ACC112 (cell line): Measurements from ENCODE around the gene SMIM8.

Source experiments
- H2AFZ ChIP-seq: fragments of 200-600 bp; sonication (generic); one replicate; pipeline ENCODE4 v1.6.0; 2017; ENCODE audit warnings: antibody characterized with exemption, low read length; ENCODE audit not compliant: unreplicated experiment
- H3K27ac ChIP-seq: fragments of 200-600 bp; sonication (generic); 2 replicates; pipeline ENCODE4 v1.5.1; 2014; ENCODE audit warnings: low read depth, mild to moderate bottlenecking, antibody characterized with exemption, low read length, moderate library complexity
- H3K27me3 ChIP-seq: fragments of 200-600 bp; sonication (generic); 2 replicates; pipeline ENCODE4 v1.6.1; 2014; ENCODE audit warnings: mild to moderate bottlenecking, antibody characterized with exemption, low read length, moderate library complexity, mixed read lengths; ENCODE audit not compliant: insufficient read depth
- H3K36me3 ChIP-seq: fragments of 200-600 bp; sonication (generic); 2 replicates; pipeline ENCODE4 v1.6.1; 2016; ENCODE audit warnings: mild to moderate bottlenecking, antibody characterized with exemption, low read length, moderate library complexity, mixed read lengths; ENCODE audit not compliant: insufficient read depth
- H3K4me1 ChIP-seq: fragments of 200-600 bp; sonication (generic); one replicate; pipeline ENCODE4 v1.6.1; 2016; ENCODE audit warnings: low read length, mixed read lengths; ENCODE audit not compliant: insufficient read depth, unreplicated experiment, control insufficient read depth
- H3K4me3 ChIP-seq: fragments of 200-600 bp; sonication (generic); 2 replicates; pipeline ENCODE4 v1.5.1; 2014; ENCODE audit warnings: mild to moderate bottlenecking, low read depth, low read length
- H3K79me2 ChIP-seq: fragments of 200-600 bp; sonication (generic); one replicate; pipeline ENCODE4 v1.6.0; 2016; ENCODE audit warnings: low read length; ENCODE audit not compliant: control insufficient read depth, unreplicated experiment, insufficient read depth

The SMIM8 gene

GRCh38 chr6:87384038-87384437 is 61.6 kb downstream of the SMIM8 start:
- no peak overlapping the region for H3K4me3 ChIP-seq
- no peaks in the 10 kb centered on the region for H3K79me2 ChIP-seq
- H3K27me3 ChIP-seq = no peaks in the 10 kb centered on the region
- H2AFZ ChIP-seq = no peak overlapping the region
- H3K36me3 ChIP-seq = no peaks in the 10 kb centered on the region
- no peak overlapping the region for H3K27ac ChIP-seq
- H3K4me1 ChIP-seq = no peaks in the 10 kb centered on the region

GRCh38 chr6:87384449-87384848 is 62.1 kb downstream of the SMIM8 start:
- Histone ChIP-seq H3K4me3 (no peak overlapping the region), H3K4me1 (no peaks in the 10 kb centered on the region), H3K79me2 (no peaks in the 10 kb centered on the region), H3K27ac (no peak overlapping the region), H3K27me3 (no peaks in the 10 kb centered on the region), H2AFZ (no peak overlapping the region), H3K36me3 (no peaks in the 10 kb centered on the region)

GRCh38 chr6:87391334-87391733 is 68.9 kb downstream of the SMIM8 start:
- Histone ChIP-seq H2AFZ (no peak overlapping the region), H3K27me3 (no peaks in the 10 kb centered on the region), H3K4me3 (no peak overlapping the region), H3K79me2 (no peaks in the 10 kb centered on the region), H3K27ac (no peak overlapping the region), H3K4me1 (no peaks in the 10 kb centered on the region), H3K36me3 (no peaks in the 10 kb centered on the region)
